ENCODE results near the gene GINS2.

GINS2 gene

DNA sequence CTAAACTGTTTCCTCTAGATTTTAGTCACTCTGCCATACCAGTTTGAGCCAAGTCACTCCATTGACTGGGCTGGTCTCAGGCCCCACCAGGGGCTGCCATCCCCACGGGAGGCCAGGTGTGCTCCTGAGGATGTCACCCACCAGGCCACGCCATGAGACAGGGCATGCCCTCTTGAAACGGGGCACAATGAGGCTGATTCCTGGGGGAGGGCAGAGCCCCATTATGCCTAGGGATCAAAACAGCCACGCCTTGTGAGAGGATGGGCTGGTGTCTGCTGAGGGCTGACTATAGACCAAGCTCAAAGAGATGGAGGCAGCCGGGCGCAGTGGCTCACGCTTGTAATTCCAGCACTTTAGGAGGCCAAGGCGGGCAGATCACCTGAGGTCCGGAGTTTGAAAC, 21.5 kb downstream of the GINS2 start:
- no peak for DNase-seq (ENCODE audit: low spot score)

DNA sequence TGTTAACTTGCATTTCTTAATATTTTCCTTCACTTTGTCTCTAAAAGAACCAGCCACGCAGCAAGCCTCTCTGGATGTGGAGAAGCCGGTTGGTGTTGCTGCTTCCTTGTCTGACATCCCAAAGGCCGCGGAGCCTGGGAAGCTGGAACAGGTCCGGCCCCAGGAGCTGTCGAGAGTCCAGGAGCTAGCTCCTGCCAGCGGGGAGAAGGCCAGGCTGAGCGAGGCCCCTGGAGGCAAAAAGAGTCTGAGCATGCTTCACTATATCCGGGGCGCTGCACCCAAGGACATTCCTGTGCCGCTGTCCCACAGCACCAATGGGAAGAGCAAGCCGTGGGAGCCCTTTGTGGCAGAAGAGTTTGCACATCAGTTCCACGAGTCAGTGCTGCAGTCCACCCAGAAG, 22.8 kb downstream of the GINS2 start:
- no peak for DNase-seq (ENCODE audit: low spot score)

DNA sequence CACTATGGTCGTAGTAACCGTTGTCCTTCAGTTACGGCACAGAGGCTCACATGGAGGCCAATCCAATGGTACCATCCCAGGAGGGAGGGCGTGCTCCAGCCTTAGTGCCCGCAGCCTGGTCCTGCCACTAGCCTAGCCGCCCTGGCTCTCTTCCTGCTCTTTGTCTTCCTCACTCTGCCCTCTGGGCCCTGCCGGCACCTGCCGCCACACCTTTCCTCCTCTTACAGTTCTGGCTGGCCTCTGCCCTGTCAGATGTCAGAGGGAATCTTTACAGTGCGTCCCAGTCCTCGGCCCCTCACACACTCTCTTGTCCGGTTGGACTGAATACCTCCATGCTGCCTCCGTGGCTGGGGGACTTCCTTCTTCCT, 23.4 kb downstream of the GINS2 start:
- no peak for DNase-seq (ENCODE audit: low spot score)

DNA sequence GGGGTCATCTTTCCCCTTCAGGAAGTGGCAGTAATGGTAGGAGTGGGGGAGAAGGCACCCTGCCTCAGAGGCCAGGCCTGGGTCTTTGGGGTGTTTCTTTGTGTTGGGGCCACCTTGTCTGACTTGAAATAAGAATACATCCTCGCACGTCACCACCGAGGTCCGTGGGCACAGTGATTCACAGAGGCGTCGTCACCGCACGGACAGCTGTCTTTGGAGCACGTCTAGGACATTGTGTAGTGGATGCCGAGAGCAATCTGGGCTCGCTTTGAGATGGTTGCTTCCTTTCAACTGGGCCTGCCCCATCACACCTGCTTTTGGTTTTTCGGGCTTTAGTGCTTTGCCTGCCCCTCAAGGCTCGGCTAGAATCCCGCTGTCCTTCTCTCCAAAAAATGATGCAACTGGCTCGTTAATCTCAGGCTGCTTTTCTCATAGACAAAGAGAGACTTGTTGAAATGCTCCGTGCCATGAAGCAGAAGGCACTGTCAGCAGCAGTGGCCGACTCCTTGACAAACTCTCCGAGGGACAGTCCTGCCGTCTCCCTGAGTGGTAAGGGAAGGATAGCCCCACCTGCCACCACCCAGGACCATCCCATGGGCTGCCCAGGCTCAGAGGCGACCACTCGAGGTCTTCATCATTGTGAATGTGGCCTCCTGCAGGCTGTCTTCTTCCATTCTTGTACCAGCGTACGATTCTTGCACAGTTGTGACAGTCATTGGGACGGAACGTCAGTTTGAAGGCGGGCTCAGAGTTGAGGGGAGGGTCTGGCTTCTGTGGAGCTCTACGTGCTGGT, 24.0 kb downstream of the GINS2 start:
- DNase-seq (ENCODE audit: low spot score): no peak

DNA sequence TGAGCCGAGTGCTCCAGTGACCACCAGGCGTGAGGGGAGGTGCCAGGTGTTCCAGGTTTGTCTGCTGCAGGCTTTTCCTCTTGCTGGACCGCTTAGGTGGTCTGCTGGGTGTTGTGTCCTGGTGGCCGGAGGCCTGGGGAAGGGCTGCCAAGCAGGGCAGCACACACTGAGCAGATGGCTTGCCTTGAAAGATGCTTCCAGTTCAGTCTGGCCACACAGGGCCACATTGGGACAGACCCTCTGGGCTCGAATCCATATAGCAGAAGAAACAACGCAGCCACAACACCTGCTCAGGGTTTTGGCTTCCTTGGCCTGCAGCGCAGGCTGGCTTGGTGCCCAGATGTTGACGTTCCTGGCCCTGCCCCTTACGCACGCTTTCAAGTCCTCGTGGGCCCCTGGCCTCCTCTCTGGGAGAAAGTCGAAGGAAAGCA, 24.8 kb downstream of the GINS2 start:
- no peak for DNase-seq (ENCODE audit: low spot score)

DNA sequence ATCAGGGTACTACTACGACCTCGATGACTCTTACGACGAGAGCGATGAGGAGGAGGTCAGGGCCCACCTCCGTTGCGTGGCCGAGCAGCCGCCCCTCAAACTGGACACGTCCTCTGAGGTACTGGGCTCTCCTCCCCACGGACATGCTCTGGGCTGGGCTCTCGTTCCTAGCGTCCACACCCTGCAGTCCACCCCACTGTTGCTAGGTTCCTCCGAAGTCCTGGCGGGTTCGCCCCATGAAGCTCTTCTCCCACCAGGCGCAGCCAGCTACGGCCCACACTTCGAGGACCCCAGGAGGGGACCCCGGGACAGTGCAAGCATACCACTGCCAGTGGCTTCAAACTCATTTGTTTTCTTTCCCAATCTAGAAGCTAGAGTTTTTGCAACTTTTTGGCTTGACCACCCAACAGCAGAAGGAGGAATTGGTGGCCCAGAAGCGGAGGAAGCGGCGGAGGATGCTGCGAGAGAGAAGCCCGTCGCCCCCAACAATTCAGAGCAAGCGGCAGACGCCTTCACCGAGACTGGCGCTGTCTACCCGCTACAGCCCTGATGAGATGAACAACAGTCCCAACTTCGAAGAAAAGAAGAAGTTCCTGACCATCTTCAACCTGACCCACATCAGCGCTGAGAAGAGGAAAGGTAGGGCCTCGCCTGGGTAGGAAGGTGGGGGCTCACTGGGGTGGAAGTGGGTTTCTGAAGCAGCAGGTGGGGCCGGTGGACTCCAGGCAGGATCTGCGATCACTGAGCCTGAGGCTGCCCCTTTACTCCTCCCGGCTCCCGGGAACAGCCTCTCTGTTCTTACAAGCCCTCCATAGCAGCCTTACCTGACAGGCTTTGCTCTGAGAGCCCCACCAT, 25.6 kb downstream of the GINS2 start:
- no peak for DNase-seq (ENCODE audit: low spot score)

DNA sequence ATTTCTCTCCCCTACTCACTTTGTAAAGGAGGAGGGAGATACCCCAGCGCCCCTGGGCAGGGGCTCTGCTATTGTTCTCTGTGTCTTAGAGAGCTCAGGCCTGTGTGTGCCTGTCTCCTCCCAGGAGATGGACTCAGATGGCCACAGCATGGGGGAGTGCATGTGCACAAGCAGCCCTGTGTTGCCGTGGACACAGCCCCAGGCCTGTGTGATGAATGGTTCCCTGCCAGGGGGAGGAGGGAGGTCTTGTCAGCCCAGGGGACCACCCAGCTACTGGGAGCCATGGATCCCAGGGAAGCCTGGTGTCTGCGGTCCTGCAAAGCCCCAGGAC, 26.3 kb downstream of the GINS2 start:
- DNase-seq (ENCODE audit: low spot score): no peak

DNA sequence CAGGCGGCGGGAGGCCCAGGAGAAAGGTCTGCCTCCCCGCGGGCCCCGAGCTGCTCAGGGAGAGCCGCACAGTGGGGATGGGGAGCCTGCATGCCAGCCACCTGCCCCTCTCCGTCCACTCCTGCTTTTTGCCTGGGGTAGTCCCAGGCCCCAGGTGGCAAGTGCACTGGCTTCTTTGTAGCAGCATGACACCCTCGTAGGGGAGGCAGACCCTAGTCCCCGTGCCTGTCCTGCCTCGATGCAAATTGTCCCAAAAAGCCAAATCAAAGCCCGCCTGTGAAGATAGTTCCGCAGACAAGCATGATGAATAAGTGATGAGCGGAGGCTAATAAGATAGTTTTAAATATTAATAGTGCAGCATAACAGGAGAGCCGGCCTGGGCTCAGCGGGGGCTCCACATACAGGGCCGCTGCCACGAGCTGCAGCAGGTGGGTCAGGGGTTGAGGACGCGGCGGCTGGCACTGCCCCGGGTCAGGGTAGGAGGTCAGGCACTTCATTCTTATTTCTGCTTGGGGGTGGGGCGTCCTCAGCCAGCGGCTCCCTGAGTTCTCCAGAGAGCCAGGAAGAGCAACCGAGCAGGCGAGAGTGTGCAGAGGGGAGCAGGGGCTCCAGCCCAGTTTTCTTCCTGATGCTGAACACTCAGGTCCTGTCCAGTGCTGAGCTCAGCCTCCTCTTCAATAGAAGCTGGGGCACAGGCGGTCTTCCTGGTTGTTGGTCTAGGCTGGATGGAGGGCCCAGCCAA, 26.8 kb downstream of the GINS2 start:
- no peak for DNase-seq (ENCODE audit: low spot score)

DNA sequence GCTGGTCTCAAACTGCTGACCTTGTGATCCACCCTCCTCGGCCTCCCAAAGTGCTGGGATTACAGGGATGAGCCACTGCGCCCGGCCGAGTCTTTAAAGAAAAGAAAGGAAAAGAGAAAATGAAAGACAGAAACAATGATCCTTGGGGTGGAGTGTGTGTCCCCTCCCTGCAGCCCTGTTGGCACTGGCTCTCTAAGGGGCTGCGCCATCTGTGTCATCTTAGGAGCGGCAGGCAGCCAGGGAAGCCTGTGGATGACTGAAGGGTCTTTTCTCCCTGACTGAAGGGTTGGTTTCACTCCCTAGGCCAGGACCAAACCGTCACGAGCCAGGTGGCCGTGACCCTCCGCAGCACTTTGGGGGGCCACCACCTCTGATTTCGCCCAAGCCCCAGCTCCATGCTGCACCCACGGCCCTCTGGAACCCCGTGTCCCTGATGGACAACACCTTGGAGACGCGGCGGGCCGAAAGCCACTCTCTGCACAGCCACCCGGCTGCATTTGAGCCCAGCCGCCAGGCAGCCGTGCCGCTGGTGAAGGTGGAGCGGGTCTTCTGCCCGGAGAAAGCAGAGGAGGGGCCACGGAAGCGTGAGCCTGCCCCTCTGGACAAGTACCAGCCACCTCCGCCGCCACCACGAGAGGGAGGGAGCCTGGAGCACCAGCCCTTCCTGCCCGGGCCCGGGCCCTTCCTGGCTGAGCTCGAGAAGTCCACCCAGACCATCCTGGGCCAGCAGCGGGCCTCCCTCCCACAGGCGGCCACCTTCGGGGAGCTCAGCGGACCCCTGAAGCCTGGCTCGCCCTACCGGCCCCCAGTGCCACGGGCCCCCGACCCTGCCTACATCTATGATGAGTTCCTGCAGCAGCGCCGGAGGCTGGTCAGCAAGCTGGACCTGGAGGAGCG, 27.7 kb downstream of the GINS2 start:
- DNase-seq (ENCODE audit: low spot score): no peak

DNA sequence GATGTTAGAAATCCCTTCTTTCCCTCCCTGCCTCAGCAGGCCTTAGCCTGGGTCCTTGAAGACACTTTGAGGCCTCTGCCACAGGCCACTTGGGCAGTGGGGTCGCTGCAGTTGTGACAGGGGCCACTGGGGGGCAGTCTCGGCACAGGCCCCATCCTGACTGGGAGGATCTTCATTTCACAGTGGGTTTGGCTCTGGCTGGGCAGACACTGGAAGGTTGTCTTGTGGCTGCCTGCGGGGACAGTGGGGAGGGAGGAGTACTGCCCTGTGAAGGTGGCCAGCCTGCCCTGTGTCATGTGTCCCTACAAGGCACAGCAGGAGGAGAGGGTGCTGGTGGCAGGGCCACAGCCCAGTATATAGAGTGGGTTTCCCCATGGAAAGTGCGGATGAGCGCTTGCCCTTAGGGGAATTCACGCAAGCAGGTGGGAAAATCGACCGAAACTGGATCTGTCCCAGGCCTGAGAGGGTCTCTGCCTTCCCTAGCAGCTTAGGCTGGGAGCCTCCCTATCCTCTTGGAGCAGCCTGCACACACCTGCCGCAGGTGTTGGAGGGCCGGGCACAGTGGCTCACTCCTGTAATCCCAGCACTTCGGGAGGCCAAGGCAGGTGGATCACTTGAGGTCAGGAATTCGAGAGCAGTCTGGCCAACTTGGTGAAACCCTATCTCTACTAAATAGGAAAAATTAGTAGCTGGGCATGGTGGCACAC, 28.8 kb downstream of the GINS2 start:
- DNase-seq (ENCODE audit: low spot score): peak; percentile 89

DNA sequence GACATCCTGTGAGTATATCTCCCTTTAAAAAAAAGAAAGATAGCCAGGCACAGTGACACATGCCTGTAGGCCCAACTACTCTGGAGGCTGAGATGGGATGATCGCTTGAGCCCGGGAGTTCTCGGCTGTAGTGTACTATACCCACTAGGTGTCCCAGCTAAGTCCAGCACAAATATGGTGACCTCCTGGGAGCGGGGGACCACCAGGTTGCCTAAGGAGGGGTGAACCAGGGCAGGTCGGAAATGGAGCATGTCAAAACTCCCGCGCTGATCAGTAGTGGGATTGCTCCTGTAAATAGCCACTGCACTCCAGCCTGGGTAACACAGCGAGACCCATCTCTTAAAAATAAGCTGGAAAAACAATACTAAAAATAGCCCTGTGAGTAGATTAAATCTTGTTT, 29.4 kb downstream of the GINS2 start:
- DNase-seq (ENCODE audit: low spot score): no peak

DNA sequence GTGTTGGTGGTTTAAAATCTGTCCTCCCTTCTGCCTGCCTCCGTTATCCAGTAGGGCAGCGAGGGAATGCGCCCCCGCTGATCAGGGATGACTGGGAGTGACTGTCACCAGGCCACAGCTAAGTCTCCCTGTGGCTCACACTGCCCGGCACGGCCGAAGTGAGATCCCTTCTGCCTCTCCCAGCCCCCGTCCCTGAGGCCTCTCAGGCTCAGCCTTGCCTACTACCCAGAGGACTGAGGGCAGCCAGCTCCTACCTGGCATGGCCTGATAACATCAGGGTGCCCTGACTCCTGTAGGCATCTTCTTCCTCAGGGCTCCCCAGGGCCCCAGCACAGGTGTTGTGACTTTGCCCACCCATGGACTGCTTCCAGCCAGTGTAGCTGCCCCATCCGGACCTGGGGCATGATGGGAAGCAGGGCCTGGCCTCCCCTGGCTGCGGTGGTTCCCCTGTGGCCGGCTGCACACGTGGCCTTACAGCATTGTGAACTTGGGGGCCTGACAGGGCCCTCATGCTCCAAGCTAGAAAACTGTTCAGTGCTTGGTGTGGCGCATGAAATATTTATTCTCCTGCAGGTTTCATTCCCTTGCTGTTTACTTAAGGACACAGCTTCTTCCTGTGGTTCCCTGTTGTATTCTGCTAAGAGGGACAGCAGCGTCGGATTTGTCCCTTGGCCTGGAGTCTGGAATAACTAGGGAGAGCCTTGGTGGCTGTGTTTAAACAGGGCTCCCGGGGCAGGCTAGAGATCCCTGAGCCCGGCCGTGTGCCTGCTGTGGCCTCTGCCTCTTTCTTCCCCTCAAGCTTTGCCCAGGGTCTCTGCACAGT, 30.0 kb downstream of the GINS2 start:
- DNase-seq (ENCODE audit: low spot score): no peak

DNA sequence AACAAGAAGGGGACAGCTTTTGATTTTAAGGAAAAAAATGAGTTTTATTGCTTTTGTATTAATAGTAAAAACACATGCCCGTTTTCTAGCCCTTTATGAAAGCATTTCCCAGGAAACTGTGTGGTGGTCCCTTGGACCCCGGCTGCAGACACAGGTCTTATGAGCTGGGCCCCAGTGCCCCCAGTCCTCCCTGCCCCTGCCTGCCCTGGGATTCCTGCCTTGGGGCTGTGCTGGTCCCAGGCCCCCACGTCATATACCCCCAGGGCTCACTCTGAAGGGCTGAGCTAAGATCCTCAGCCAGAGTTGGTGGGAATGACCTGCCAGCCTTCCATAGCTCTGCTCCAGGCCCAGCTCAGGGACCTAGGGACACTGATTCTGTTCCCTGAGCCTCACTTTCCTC, 30.8 kb downstream of the GINS2 start:
- no peak for DNase-seq (ENCODE audit: low spot score)

DNA sequence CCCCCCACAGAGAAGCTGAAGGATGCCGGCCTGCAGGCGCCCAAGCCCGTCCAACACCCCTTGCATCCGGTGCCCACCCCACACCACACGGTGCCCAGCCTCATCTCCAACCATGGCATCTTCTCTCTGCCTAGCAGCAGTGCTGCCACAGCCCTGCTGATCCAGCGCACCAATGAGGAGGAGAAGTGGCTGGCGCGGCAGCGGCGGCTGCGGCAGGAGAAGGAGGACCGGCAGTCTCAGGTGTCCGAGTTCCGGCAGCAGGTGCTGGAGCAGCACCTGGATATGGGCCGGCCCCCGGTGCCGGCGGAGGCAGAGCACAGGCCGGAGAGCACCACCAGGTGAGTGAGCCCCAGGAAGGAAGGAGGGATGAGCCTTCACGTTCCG, 31.5 kb downstream of the GINS2 start:
- no peak for DNase-seq (ENCODE audit: low spot score)

DNA sequence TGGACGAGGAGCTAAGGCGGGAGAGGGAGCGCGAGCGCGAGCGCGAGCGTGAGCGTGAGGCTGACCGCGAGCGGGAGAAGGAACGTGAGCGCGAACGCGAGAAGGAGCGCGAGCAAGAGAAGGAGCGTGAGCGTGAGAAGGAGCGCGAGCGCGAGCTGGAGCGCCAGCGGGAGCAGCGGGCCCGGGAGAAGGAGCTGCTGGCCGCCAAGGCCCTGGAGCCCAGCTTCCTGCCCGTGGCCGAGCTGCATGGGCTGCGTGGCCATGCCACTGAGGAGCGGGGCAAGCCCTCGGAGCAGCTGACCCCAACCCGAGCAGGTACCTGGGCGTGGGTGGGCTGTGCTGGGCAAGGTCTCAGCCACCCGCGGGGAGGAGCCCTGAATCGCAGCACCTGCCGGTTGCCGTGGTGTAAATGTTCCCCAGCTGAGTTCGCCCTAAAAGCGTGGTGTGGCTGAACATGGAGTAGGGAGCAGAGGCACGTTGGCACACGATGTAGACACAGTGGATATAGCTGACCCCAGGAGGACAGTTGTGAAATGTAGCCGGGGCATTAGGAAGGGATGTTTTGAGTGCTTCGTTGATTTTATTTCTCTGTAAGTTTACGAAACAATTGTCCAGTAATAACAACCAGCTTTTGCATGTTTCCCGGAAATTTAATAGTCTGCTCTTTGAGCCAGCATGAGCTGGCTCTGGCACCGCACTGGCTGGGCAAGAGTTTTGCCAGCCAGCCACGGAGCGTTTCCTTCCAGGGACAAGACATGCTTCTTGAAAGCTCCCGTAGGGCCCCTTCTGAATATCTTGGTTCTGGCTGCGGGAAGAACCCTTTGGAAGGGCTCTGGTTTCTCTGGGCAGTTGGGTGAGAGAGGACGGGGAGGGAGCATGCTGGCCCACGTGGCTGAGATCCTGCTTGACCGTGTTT, 32.1 kb downstream of the GINS2 start:
- no peak for DNase-seq (ENCODE audit: low spot score)

DNA sequence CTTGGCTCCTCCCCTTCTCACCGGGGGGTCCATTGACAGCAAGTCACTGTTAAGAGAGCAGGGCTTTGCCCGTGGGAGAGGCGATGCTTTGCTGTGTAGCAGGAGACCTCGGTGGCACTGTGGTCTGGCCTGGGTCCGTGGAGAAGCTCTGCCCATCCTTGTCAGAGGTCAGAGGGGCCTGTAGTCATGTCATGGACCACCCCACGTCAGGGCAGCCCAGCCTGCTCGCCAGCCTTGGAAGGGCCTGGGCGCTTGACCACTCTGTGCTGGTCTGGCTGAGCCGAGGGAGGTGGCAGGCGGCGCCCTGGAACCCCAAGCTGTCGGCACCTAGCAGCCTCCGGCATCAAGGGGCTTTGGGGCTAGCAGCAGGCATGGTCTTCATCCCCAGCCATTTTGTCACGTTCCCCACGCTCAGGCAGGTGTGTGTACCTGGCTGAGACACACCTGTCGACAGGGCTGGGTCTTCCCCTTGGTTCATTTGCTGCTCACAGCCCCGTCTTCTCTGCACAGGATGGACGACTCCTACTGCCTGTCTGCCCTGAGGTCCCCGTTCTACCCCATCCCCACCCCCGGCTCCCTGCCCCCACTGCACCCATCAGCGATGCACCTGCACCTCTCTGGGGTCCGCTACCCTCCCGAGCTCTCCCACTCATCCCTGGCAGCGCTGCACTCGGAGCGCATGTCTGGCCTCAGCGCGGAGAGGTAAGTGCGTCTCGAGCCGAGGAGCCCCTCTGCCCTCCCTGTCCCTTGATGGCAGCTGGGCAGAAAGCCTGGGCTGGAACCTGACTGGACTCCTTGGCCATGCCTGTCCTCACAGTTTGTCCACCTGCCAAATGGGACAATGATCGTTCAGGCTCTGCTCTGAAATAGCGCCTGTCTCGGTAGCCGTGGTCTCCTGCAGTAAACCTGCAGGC, 33.3 kb downstream of the GINS2 start:
- DNase-seq (ENCODE audit: low spot score): no peak

DNA sequence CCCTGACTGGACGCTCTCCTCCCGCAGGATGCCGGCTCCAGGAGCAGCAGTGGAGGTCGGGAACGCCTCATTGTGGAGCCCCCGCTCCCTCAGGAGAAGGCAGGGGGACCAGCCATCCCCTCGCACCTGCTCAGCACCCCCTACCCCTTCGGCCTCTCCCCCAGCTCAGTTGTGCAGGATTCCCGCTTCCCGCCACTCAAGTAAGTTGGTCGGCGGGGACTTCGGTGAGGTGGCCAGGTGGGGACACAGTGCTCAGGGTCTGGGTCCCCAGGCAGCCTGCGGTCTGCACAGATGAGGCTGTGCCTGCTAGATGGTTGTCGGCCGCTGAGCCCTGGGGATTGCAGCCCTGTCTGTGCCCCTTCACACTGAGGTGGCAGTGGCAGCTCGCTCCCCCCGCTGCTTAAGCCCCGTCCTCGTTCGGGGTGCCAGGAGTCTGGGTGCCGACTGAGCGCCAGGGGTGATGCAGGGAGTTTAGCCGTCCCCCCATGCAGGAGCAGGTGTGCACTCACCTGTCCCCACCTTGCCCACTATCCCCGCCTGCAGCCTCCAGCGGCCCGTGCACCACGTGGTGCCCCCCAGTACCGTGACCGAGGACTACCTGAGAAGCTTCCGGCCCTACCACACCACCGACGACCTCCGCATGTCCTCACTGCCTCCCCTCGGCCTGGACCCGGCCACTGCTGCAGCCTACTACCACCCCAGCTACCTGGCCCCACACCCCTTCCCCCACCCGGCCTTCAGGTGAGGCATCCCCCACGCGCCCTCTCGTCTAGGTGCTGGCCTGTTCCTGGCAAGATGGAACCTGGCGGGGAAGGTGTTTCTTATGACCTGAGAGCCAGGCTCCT, 34.3 kb downstream of the GINS2 start:
- DNase-seq (ENCODE audit: low spot score): no peak
